MM.1S (cell line): Measurements from ENCODE around the gene SAMD4A.

ENCODE experiments used
- DNase-seq: peaks from one replicate; pipeline ENCODE4 v3.0.0-alpha.2; 2015
- H2AFZ ChIP-seq: fragments of 300-600 bp; sonication (generic); 2 replicates; pipeline ENCODE4 v1.6.0; 2016; ENCODE audit warnings: antibody characterized with exemption, low read length
- H3F3A ChIP-seq: fragments of 300-600 bp; sonication (generic); 2 replicates; pipeline ENCODE4 v1.6.1; 2016; ENCODE audit warnings: mild to moderate bottlenecking, antibody characterized with exemption, low read length, moderate library complexity, mixed read lengths; ENCODE audit not compliant: insufficient read depth
- H3K27ac ChIP-seq: fragments of 300-600 bp; sonication (generic); 2 replicates; pipeline ENCODE4 v1.5.1; 2016; ENCODE audit warnings: mild to moderate bottlenecking, low read length
- H3K27me3 ChIP-seq: fragments of 300-600 bp; sonication (generic); replicated peaks from 2 replicates; pipeline ENCODE4 v1.6.0; 2016; ENCODE audit warnings: low read length; ENCODE audit not compliant: insufficient read depth
- H3K36me3 ChIP-seq: fragments of 300-600 bp; sonication (generic); replicated peaks from 2 replicates; pipeline ENCODE4 v1.6.1; 2016; ENCODE audit warnings: mild to moderate bottlenecking, low read length, mixed read lengths; ENCODE audit not compliant: insufficient read depth
- H3K4me1 ChIP-seq: fragments of 300-600 bp; sonication (generic); 2 replicates; pipeline ENCODE4 v1.6.1; 2016; ENCODE audit warnings: low read length, mixed read lengths
- H3K4me2 ChIP-seq: fragments of 300-600 bp; sonication (generic); 2 replicates; pipeline ENCODE4 v1.6.0; 2016; ENCODE audit warnings: low read depth, low read length
- H3K4me3 ChIP-seq: fragments of 300-600 bp; sonication (generic); 2 replicates; pipeline ENCODE4 v1.5.1; 2016; ENCODE audit warnings: low read length, mixed read lengths
- H3K79me2 ChIP-seq: fragments of 300-600 bp; sonication (generic); 2 replicates; pipeline ENCODE4 v1.6.1; 2016; ENCODE audit warnings: mixed run types, low read length, mixed read lengths
- H3K9ac ChIP-seq: fragments of 300-600 bp; sonication (generic); 2 replicates; pipeline ENCODE4 v1.6.1; 2016; ENCODE audit warnings: low read length, mixed read lengths
- H3K9me2 ChIP-seq: fragments of 300-600 bp; sonication (generic); replicated peaks from 2 replicates; pipeline ENCODE4 v1.6.1; 2016; ENCODE audit warnings: mild to moderate bottlenecking, low read length, mixed read lengths; ENCODE audit not compliant: insufficient read depth
- H3K9me3 ChIP-seq: fragments of 300-600 bp; sonication (generic); replicated peaks from 2 replicates; pipeline ENCODE4 v1.6.1; 2016; ENCODE audit warnings: mild to moderate bottlenecking, low read length, mixed read lengths; ENCODE audit not compliant: insufficient read depth
- H4K20me1 ChIP-seq: fragments of 300-600 bp; sonication (generic); 2 replicates; pipeline ENCODE4 v1.6.1; 2016; ENCODE audit warnings: mild to moderate bottlenecking, low read length, moderate library complexity, mixed read lengths; ENCODE audit not compliant: insufficient read depth
- CTCF ChIP-seq: fragments of 300-600 bp; sonication (generic); IDR thresholded peaks from 2 replicates; pipeline ENCODE4 v1.5.1; 2016; ENCODE audit warnings: antibody characterized with exemption, low read length, mixed read lengths
- EZH2 ChIP-seq: fragments of 300-600 bp; sonication (generic); optimal IDR thresholded peaks from 2 replicates; pipeline ENCODE3; 2017; ENCODE audit warnings: low read depth, mild to moderate bottlenecking, antibody characterized with exemption, low read length, mixed read lengths
- EZH2phosphoT487 ChIP-seq: fragments of 300-600 bp; sonication (generic); IDR thresholded peaks from 2 replicates; pipeline ENCODE4 v1.6.1; 2018; ENCODE audit warnings: antibody characterized with exemption, low read length

Gene SAMD4A

GRCh38 chr14:54773171-54774006 is 206.5 kb downstream of the SAMD4A start:
- peak overlapping the region; percentile 23; the same call in 1 of the 2 replicates for H3K9ac ChIP-seq

GRCh38 chr14:54774824-54775223 is 207.9 kb downstream of the SAMD4A start:
- Histone ChIP-seq H3K36me3 (no peaks in the 10 kb centered on the region), H4K20me1 (no peaks in the 10 kb centered on the region), H3F3A (peaks cover 11% of the 10 kb centered on the region), H3K79me2 (no peaks in the 10 kb centered on the region), H3K4me1 (peaks cover 11% of the 10 kb centered on the region), H2AFZ (no peak overlapping the region), H3K4me3 (no peak overlapping the region), H3K9me2 (no peaks in the 10 kb centered on the region), H3K27ac (no peak overlapping the region), H3K4me2 (no peak overlapping the region), H3K27me3 (no peaks in the 10 kb centered on the region), H3K9ac (no peak overlapping the region), H3K9me3 (no peaks in the 10 kb centered on the region)
- DNase-seq = no peak
- TF ChIP-seq EZH2phosphoT487 = no peak
- TF ChIP-seq CTCF = no peak
- no peak for TF ChIP-seq EZH2

More at GRCh38 chr14:54773171-54774006, 206.5 kb downstream of the SAMD4A start:
- Histone ChIP-seq H3K27me3 (no peaks in the 10 kb centered on the region), H3K4me3 (peak overlapping the region; percentile 36; the same call in 1 of the 2 replicates), H3K4me2 (peak overlapping the region; percentile 76), H4K20me1 (no peaks in the 10 kb centered on the region), H3F3A (peaks cover 11% of the 10 kb centered on the region), H3K79me2 (no peaks in the 10 kb centered on the region), H3K9me2 (no peaks in the 10 kb centered on the region), H2AFZ (peak overlapping the region; percentile 27; the same call in 1 of the 2 replicates), H3K36me3 (no peaks in the 10 kb centered on the region), H3K4me1 (peaks cover 11% of the 10 kb centered on the region), H3K27ac (peak overlapping the region; percentile 6; the same call in 1 of the 2 replicates), H3K9me3 (no peaks in the 10 kb centered on the region)
- no peak for TF ChIP-seq EZH2
- no peak for TF ChIP-seq EZH2phosphoT487
- TF ChIP-seq CTCF = peak; percentile 40
- peak; percentile 48 for DNase-seq

- H3K9ac ChIP-seq = no peak overlapping the region
- no peaks in the 10 kb centered on the region for H3K36me3 ChIP-seq
- no peaks in the 10 kb centered on the region for H3K9me3 ChIP-seq
- H4K20me1 ChIP-seq = no peaks in the 10 kb centered on the region
- H3K9me2 ChIP-seq = no peaks in the 10 kb centered on the region
- H3K4me1 ChIP-seq = peaks cover 11% of the 10 kb centered on the region
- no peak overlapping the region for H3K4me2 ChIP-seq
- no peak overlapping the region for H3K27ac ChIP-seq
- no peaks in the 10 kb centered on the region for H3K27me3 ChIP-seq
- H2AFZ ChIP-seq = no peak overlapping the region
- peaks cover 11% of the 10 kb centered on the region for H3F3A ChIP-seq
- H3K4me3 ChIP-seq = no peak overlapping the region
- DNase-seq = no peak
- TF ChIP-seq EZH2phosphoT487 (no peak), EZH2 (no peak), CTCF (no peak)
- H3K79me2 ChIP-seq = no peaks in the 10 kb centered on the region
Observed at GRCh38 chr14:54775486-54776140, 208.7 kb downstream of the SAMD4A start.
